T-helper 22 cell (primary cell): Measurements from ENCODE around the gene PNN.
A peak's percentile ranks its signal among the peaks of the same experiment; 100 is the strongest.
"Not testable (repeated sequence)": the region's sequence is repeated elsewhere in the genome, so short reads cannot be mapped to it uniquely, and the experiment has no call there.

Experiments used
- DNase-seq: peaks from one replicate; pipeline ENCODE4 v3.0.0-alpha.2; 2020; ENCODE audit warnings: low read depth

PNN gene

GRCh38 chr14:39174560-39175444 is at the start of gene PNN:
TSS of gene PNN (plus strand) at chr14:39175254. CDS start at chr14:39175280, 26 bp downstream.
- peak; percentile 97 for DNase-seq

GRCh38 chr14:39137835-39138234 is 37.2 kb upstream of the PNN start:
- DNase-seq: not testable (repeated sequence)

DNA sequence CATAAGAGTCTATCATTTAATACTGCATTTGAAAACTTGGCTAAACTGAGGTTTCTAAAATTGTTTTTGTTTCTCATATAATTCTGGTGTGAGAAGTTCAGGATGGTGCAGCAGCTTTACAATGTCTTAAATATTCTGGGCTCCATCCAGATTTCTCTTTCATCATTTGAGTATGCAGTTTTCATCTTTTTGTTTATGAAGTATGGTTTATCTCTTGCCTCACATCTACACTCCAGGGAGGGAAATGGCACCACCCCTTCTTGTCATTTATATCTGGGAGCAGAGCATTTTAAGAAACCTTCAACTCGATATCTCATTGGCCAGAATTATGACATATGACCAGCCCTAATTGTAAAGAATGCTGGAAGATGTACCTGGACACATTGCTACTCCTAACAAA is 36.6 kb upstream of the PNN start:
- DNase-seq: no peak

DNA sequence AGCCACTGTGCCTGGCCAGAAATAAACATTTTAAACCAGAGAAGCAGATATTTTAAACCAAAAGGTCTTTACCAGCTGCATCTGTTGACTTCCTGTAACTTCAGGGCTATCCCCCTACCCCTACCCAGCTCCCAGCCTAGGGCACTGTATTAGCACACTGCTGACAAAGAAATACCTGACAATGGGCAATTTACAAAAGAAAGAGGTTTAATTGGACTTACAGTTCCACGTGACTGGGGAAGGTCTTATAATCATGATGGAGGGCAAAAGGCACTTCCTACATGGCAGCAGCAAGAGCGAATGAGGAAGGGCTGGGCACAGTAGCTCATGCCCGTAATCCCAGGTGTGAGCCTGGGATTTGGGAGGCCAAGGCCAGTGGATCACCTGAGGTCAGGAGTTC is 34.9 kb upstream of the PNN start:
- DNase-seq: no peak

DNA sequence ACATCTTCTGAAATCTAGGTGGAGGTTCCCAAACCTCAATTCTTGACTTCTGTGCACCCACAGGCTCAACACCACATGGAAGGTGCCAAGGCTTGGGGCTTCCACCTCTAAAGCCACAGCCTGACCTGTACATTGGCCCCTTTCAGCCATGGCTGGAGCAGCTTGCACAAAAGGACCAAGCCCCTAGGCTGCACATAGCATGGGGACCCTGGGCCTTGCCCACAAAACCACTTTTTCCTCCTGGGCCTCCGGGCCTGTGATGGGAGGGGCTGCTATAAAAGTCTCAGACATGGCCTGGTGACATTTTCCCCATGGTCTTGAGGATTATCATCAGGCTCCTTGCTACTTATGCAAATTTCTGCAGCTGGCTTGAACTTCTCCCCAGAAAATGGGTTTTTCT is 33.4 kb upstream of the PNN start:
- not testable (repeated sequence) for DNase-seq

DNA sequence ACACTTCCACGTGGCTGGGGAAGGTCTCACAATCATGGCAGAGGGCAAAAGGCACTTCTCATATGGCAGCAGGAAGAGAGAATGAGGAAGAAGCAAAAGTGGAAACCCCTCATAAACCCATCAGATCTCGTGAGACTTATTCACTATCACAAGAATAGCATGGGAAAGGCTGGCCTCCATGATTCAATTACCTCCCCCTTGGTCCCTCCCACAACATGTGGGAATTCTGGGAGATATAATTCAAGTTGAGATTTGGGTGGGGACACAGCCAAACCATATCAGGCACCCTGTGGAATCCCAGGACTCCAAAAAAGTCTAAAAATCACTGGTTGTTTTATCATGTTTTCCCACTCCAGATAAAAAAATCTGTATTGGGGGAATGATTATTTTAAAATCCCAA is 31.8 kb upstream of the PNN start:
- DNase-seq: not testable (repeated sequence)

DNA sequence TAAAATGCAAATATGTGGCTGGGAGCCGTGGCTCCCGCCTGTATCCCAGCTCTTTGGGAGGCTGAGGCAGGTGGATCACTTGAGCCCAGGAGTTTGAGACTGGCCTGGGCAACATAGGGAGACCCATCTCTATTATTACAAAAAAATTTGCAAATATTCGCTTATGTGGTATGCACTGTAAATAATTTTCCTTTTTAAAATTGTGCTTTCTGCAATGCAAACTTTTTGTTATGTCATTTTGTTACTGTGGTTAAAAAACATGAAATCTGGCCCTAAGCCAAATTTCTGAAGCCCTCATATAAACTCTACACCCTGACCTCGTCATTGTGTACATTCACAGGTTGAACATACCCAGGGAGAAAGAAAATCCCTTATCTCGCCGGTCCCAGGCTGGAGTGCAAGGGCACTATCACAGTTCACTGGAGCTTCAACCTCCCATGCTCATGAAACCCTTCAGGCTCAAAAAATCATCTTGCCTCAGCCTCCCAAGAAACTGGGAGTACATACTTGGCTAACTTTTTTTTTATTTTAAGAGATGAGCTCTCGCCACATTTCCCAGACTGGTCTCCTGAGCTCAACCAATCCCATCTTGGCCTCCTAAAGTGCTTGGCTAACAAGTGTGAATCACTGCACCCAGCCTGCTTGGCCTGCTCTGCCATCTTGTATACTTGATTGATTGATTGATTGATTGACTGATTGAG is 29.6 kb upstream of the PNN start:
- no peak for DNase-seq

DNA sequence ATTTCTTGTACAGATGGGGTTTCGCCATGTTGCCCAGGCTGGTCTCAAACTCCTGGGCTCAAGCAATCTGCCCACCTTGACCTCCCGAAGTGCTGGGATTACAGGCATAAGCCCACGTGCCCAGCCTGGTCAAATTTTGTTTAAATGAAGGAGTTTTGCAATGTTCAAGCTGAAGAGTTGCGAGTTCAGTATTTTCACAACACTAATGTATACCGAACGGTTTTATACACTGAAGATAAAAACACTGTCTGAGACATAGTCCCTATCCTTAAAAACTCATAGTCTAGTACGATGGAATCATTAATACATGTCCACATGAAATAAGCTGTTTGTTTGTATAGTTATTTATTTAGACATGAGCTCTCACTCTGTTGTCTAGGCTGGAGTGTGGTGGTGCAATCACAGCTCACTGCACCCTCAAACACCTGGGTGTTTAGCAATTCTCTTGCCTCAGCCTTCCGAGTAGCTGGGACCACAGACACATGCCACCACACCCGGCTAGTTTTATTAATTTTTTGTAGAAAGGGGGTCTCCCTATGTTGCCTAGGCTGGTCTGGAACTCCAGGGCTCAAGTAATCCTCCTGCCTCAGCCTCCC is 20.4 kb upstream of the PNN start:
- DNase-seq: no peak

- DNase-seq: no peak
Measured at GRCh38 chr14:39157491-39157890, 17.6 kb upstream of the PNN start.

DNA sequence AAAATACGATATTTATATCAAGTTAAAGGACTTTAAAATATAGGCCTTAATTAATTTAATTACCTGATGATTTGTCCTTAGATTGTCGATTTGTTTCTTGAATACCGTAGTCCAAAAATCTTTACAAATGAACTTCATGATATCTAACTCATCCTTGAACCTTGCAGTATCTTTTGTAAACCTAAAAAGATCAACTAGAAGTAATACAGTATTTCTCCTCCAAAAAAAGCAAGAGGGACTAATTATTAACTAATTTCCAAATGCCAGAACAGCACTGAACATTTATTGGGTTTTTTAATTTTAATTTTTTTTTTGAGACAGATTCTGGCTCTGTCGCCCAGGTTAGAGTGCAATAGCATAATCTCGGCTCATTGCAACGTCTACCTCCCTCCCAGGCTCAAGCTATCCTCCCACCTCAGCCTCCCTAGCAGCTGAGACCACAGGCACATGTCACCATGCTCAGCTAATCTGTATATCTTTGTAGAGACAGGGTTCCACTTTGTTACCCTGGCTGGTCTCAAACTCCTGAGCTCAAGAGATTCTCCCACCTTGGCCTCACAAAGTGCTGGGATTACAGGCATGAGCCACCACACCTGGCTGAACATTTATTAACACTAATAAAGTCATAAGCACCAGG is 16.7 kb upstream of the PNN start:
- no peak for DNase-seq

- no peak for DNase-seq
Measured at GRCh38 chr14:39160494-39160893, 14.6 kb upstream of the PNN start.

- DNase-seq: not testable (repeated sequence)
Measured at GRCh38 chr14:39167797-39168320, 7.2 kb upstream of the PNN start.

DNA sequence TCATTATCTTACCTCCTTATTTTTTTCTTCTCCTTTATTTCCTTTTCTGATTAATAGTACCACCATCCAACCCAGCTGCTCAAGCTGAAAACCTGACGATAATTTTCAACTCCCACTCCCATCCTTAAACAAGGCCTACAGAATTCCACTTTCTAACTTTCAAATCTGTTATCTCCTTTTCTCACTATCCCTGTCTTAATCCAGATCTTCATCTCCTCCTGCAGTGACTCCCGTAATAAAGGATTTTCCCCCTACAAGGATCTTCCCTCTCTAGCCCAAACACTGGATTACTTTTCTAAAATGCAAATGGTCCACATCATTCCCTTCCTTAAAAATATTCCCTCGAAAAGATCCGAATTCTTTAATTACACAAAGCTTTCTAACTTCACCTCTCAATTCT is 6.5 kb upstream of the PNN start:
- no peak for DNase-seq

- no peak for DNase-seq
Measured at GRCh38 chr14:39169541-39169900, 5.5 kb upstream of the PNN start.

DNA sequence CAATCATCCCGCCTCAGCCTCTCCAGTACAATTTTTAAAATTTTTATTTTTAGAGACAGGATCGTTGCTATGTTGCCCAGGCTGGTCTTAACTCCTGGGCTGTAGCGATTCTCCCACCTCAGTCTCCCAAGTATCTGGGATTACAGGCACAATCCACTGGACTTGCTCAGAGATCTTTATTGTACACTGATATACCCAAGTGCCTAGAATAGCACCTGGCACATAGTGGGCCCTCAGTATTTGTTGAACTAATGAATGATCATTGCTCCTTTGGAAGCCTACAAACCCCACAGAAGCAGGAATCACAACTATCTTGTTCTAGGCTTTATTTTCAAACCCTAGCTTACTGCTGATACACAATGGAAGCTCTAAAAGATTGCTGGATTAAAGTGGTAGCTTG is 1.9 kb upstream of the PNN start:
- no peak for DNase-seq

GRCh38 chr14:39175445-39176262 is 600 bp downstream of the PNN start:
- DNase-seq: no peak

DNA sequence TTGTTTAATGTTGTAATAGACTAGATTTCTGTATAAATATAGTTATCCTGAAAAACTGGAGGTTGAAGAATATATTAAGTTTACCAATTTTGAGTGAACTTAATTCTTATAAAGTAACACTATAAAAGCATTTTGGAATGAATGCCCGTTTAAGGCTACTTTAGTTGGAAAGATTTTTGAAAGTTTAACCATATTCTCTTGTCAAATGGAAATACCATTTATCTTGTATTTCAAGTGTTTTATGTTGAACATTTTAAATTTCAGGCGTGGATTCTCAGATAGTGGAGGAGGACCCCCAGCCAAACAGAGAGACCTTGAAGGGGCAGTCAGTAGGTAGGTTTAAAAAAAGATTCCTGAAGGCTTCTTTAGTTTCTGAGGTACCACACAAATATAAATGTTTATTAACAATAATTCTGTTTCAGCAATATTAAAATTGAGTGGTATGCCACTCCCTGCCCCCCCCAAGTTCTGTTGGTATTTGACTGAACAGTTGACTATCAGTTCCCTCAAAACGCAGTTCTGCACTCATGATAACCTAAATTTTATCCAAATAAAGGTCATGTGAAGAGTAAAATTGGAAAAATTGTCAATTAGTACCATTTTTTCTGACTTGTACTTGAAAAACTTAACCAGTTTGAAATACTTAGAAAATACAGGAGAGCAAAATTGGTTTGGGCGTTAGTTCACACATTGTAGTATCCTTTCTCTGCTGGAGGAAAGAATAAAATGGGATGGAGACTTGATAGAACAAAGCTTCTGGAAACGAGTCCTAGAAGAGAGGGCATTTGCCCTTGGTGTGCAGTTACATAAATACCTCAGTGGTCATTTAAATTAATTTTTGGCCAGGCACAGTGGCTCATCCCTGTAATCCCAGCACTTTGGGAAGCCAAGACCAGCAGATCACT is 1.5 kb downstream of the PNN start:
- DNase-seq: no peak

- DNase-seq: no peak
Measured at GRCh38 chr14:39177168-39177545, 2.1 kb downstream of the PNN start.

DNA sequence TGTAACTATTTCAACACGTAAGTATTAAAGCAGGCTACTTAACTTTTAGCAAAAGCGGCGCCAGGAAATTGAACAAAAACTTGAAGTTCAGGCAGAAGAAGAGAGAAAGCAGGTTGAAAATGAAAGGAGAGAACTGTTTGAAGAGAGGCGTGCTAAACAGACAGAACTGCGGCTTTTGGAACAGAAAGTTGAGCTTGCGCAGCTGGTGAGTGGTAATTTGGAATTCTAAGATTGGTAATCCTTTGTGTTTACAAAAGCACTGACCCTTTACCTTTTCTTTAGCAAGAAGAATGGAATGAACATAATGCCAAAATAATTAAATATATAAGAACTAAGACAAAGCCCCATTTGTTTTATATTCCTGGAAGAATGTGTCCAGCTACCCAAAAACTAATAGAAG is 4.0 kb downstream of the PNN start:
- DNase-seq: no peak

GRCh38 chr14:39180553-39180952 is 5.5 kb downstream of the PNN start:
- DNase-seq: no peak
